GM18861 (cell line): ENCODE measurements around the gene BRIP1.

Source experiments
- ATAC-seq: cut with Tn5 transposase; IDR thresholded peaks from one replicate; pipeline ENCODE4 v1.9.1; 2021; ENCODE audit not compliant: unreplicated experiment

Gene BRIP1

GRCh38 chr17:61764846-61765245 is 98.5 kb downstream of the BRIP1 start:
- no peak for ATAC-seq

GRCh38 chr17:61761827-61762226 is 101.5 kb downstream of the BRIP1 start:
- no peak for ATAC-seq

GRCh38 chr17:61759362-61759761 is 104.0 kb downstream of the BRIP1 start:
- ATAC-seq = no peak

- ATAC-seq = no peak
Observed at GRCh38 chr17:61758430-61758829, 104.9 kb downstream of the BRIP1 start.

- no peak for ATAC-seq
Observed at GRCh38 chr17:61757168-61757567, 106.2 kb downstream of the BRIP1 start.

GRCh38 chr17:61756561-61756960 is 106.8 kb downstream of the BRIP1 start:
- no peak for ATAC-seq

- no peak for ATAC-seq
Observed at GRCh38 chr17:61755668-61756067, 107.7 kb downstream of the BRIP1 start.

- ATAC-seq = no peak
Observed at GRCh38 chr17:61755078-61755477, 108.2 kb downstream of the BRIP1 start.

GRCh38 chr17:61754124-61754523 is 109.2 kb downstream of the BRIP1 start:
- ATAC-seq = no peak

- no peak for ATAC-seq
Observed at GRCh38 chr17:61753696-61754095, 109.6 kb downstream of the BRIP1 start.

GRCh38 chr17:61750656-61751055 is 112.7 kb downstream of the BRIP1 start:
- peak; percentile 89 for ATAC-seq

- no peak for ATAC-seq
Observed at GRCh38 chr17:61749823-61750404, 113.4 kb downstream of the BRIP1 start.

GRCh38 chr17:61746248-61746985 is 116.9 kb downstream of the BRIP1 start:
- ATAC-seq = no peak

- no peak for ATAC-seq
Observed at GRCh38 chr17:61744804-61745203, 118.5 kb downstream of the BRIP1 start.

- no peak for ATAC-seq
Observed at GRCh38 chr17:61744252-61744651, 119.1 kb downstream of the BRIP1 start.

GRCh38 chr17:61743766-61744165 is 119.6 kb downstream of the BRIP1 start:
- no peak for ATAC-seq

- no peak for ATAC-seq
Observed at GRCh38 chr17:61739002-61739401, 124.3 kb downstream of the BRIP1 start.

GRCh38 chr17:61738249-61738648 is 125.1 kb downstream of the BRIP1 start:
- ATAC-seq = no peak

- no peak for ATAC-seq
Observed at GRCh38 chr17:61737820-61738219, 125.5 kb downstream of the BRIP1 start.

- ATAC-seq = no peak
Observed at GRCh38 chr17:61736438-61736837, 126.9 kb downstream of the BRIP1 start.

- no peak for ATAC-seq
Observed at GRCh38 chr17:61735807-61736206, 127.5 kb downstream of the BRIP1 start.

GRCh38 chr17:61734466-61734865 is 128.9 kb downstream of the BRIP1 start:
- no peak for ATAC-seq

GRCh38 chr17:61734012-61734411 is 129.3 kb downstream of the BRIP1 start:
- ATAC-seq = no peak
